Measurements from ENCODE around the gene CCDC148.

- TF ChIP-seq ZNF274 (IDR thresholded peaks at IDR 0.05; ENCODE audit: low read depth, low read length) (no peak), YY1 (IDR thresholded peaks at IDR 0.05; ENCODE audit: insufficient read depth, insufficient read length) (no peak), SUZ12 (IDR thresholded peaks at IDR 0.05; ENCODE audit: extremely low read depth, insufficient read depth, insufficient read length) (no peak)
These were observed 272.6 kb downstream of the CCDC148 start for GRCh38 chr2:158184001-158184400.
